GM21390 (cell line): ENCODE data around the gene SLC25A42.
A peak's percentile ranks its signal among the peaks of the same experiment; 100 is the strongest.
"Not testable (repeated sequence)": the region's sequence is repeated elsewhere in the genome, so short reads cannot be mapped to it uniquely, and the experiment has no call there.

Source experiments
- ATAC-seq: cut with Tn5 transposase; IDR thresholded peaks from one replicate; pipeline ENCODE4 v1.9.1; 2021; ENCODE audit not compliant: unreplicated experiment

Gene SLC25A42

DNA sequence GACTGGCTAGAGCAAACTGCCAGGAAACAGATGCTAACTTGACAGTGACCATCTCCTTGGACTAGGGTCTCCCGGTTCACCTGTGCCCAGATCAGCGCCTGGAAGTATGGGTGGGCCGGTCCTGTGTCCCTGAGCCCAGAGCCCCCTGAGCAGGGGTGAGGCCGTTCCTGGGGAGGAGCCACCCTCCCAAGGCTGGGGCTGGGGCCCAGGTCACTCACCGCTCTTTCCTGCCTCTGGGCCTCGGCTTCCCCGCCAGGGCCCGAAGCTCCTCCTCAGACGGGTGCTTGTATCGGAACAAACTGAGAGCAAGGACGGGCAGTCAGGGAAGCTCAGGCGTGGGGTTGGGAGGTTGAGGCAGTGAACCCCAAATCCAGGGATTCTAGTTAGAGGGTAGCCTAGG lies 69.1 kb downstream of the SLC25A42 start:
- no peak for ATAC-seq

DNA sequence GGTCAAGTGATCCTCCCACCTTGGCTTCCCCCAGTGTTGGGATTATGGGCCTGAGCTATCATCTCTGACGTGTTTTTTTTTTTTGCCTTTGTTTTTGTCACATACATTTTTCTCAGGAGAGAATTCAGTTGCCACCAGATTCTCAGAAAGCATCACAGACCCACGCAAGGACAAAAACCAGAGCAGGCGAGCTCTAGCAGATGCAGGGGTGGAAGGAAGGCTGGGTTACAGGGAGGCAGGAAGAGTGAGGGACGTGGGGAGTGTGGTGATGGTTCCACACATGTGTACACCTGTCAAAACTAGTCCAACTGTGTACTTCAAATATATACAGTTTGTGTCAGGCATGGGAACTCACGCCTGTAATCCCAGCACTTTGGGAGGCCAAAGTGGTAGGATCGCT lies 70.2 kb downstream of the SLC25A42 start:
- no peak for ATAC-seq

DNA sequence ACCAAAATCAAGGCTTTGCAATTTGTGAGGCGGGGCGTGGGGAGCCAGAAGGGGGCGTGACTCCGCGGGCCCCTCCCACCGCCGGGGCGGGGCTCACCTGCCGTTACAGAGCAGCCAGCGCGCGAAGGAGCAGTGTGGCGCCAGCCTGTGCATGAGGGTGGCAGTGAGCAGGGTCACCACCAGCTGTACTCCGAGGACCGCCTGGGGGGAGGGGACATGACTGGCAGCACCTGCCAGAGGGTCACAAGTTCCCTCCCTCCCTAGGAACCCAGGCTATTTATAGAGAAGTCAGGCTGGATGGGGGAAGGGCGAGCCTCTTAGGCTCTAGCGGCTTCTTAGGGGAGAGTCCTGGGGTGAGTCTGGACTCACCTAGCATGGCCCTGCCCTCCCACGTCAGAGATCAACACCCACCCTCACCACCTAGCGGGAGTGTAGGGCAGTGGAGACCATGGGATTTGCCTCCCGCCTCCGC lies 70.9 kb downstream of the SLC25A42 start:
- no peak for ATAC-seq

DNA sequence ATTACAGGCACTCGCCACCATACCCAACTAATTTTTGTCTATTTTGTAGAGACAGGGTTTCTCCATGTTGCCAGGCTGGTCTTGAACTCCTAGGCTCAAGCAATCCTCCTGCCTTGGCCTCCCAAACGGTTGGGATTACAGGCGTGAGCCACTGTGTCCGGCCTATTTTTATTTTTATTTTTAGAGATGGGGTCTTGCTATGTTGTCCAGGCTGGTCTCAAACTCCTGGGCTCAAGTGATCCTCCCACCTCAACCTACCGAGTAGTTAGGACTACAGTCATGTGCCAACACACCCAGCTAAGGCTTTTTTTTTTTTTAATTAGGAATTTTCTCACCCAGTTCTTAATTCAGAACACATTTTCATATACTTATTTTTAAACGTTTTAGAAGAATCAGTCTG lies 71.9 kb downstream of the SLC25A42 start:
- ATAC-seq: not testable (repeated sequence)

DNA sequence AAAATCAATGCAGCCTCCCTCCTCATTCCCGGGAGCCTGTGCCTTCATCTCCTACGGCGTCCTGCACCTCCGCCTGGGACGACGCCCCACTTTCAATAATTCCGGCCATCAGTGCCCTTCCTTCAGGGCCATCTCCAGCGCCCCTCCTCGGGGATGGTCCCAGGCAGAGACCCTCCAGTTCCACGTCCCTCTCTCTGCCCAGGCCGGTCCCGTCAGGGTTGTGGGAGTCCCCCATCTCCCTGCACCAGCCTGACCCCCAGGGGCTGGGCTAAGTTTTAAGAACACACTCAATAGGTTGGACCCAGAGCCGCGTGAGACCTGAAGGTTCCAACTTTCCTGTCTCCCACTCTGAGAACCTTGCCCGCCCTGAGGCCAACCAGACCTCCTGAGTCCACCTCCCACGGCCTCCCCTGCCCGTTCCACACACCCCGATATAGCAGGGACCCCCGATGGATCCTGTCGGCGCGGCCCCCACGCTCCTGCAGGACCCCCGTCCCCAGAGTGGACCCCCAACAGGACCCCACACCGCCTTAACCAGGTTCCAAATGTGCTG lies 73.8 kb downstream of the SLC25A42 start:
- no peak for ATAC-seq

DNA sequence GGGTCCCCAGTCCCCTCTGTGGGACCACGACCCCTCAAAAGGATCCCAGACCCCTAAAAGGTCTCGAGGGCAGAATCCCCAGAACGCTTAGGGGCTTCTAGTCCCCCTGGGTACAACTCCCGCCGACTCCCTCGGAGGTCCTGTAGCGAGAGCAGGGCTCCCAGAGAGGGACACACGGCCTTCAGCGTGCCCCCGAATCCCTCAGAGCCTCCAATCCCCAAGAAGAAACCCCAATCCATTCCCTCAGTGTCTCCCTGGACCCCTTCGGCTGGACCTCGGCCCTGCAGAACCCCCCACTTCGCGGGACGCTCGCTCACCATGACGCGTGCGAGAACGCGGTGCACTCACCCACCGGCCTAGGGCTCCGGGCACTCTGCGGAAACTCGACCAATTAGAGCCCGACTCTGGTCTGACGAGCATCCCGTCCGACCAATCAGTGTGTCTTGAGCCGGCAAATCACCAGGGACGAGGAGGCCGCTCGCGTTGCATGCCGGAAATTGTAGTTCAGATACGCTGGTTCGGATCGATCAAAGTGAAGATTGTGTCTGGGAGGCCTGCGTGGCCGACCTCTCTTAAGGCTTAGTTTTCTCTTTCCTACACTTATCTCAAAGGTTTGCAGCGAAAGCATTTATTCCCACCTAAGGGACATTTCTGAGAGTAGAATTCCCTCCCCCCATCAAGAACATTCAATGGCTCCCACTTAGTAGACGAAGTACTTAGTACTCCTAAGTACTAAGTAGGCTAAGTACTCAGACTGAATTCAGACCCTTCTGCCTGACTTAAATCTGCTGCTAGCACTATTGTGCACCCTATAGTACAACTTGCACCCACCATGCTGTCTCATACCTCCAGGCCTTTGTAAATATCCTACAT lies 74.6 kb downstream of the SLC25A42 start, which contains the start of gene TMEM161A:
Gene TMEM161A, minus strand, starts transcription at position 370 of the 873 bp plus-strand sequence. Its CDS starts 50 bp downstream, at position 320.
- ATAC-seq: peak; percentile 97

DNA sequence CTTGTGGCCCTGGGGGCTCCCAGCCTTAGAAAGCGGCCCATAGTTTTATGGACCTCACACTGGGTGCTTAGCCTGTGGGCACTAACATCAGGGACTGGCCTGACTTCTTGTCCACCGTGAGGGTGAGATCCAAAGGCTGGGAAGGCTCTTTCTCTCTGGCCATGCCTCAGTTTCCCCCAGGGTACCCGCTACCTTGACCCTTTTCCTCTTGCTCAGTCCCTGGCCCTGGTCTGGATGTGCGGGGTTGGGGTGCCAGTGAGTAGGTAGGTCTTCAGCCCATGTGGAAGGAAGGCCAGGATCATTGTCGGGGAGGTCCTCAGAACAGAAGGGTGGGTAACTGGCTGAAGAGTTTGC lies 76.1 kb downstream of the SLC25A42 start:
- ATAC-seq: no peak

DNA sequence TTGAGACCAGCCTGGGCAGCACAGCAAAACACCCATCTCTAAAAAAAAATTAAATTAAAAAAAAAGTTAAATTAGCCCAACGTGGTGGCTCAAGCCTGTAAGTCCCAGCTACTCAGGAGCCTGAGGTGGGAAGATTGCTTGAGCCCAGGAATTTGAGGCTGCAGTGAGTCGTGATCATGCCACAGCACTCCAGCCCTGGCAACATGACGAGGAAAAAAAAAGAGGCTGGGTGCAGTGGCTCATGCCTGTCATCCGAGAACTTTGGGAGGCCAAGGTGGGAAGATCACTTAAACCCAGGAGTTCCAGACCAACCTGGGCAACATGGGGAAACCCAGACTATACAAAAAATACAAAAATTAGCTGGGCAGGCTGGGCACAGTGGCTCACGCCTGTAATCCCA lies 76.7 kb downstream of the SLC25A42 start:
- ATAC-seq: no peak

DNA sequence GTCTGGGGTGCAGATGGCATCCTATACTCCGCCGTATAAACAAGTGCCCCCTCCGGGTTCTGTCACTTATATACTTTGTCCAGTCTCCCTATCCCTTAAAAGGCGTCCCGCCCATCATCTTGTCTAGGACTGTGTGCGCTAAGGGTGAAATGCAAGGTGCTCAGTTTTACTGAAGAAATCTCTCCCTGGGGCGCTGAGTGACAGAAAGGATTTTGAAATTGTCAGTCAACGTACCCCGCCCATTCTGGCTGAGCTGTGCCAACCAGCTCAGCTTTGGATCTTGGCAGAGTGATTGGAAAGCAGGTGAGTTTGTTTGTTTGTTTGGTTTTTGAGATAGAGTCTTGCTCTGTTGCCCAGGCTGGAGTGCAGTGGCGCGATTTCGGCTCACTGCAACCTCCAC lies 78.6 kb downstream of the SLC25A42 start:
- ATAC-seq: no peak

DNA sequence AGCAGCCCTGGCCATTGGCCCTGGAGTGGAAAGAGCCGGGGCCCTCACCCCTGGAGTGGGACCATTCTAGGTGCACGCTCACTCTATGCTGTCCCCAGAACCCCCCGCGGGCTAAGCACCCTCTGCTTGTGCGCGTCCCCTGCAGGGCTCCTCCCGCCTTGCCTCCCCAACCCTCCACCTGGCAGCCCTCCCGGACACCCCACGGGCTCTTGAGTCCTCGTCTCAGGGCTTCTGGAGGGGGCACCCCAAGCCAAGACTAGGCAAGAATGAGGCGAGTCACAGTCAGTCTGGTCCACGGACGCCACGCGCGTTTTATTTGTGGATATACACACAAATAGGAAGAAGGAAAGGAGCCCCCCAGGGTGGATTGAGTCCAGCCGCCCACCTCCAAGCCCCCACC lies 81.5 kb downstream of the SLC25A42 start:
- ATAC-seq: no peak

DNA sequence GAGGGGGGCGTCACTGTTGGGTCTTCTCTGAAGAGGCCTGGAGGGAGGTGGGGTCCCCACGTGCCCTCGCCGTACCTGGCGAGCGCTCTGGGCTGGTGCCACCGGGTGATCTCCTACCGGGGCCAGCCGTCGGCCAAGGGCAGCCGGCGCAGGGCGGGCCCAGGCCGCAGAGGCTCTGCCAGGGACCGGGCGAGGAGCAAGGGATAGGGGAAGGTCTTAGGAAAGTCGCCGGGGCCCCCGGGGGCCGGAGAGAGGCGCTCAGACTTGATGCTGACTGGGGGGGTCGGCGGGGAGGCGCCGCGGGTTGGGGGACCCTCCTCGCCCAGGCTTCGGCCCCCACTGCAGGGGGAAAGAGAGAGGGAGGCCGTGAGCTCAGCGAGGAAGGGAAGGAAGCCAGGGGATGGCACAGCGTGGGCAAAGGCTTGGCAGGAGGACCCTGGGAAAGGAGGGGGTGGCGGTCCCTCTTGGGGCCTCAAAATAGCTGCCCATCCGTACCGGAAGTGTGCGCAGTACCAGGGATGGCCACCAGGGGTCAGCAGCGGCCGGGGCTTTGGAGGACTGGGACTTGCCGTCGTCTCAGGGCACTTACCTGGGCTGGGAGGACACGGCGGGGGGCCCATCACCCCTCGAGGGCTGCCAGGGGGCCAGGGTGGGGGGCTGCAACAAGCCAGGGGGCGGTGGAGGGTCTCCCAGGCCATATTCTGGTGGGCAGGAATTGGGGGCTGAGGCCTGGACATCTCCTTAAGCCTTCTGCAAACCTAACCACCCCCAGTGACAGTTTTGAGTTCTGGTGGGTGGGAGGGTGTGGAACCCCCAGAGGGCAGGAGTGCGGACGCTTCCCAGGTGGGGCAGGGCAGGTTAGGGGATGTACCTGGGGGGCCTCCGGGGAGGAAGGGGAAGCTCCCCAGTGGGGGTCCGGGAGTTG lies 82.2 kb downstream of the SLC25A42 start:
- ATAC-seq: no peak

DNA sequence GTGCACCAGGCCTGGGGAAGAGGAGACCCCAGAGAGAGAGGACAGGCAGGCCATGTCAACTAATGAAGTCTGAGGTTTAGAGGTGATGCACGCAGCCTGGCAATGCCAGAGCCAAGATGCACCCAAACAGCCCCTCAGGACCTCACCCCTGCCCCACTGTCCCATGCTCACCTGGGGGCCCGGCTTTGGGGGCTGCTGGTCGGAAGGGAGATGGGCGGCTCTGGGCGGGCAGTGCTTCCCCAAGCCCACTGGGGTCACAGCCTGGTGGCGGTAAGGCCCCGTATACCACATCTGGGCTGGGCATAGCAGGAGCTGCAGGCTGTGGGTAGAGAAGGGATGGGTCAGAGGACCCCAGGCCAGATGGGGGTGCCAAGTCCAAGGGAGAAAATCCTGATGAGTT lies 83.1 kb downstream of the SLC25A42 start:
- ATAC-seq: no peak

DNA sequence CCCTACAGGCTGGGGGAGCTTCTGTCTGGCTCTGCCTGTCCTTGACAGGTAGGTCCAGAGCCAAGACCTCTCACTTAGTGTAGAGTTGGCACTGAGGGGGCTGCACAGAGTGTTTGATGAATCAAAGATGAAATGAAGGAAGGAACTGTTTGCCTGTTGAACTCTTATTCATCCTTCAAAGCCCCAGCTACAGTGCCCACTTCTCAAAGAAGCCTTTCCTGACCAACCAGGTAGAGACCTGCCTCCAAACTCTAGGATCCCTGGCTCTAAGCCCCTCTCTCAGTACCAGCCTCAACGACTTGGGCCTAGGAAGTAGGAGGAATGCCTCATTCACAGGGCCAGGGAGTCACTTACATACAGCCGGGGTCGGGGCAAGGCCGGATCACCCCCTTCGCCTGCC lies 83.5 kb downstream of the SLC25A42 start:
- no peak for ATAC-seq

DNA sequence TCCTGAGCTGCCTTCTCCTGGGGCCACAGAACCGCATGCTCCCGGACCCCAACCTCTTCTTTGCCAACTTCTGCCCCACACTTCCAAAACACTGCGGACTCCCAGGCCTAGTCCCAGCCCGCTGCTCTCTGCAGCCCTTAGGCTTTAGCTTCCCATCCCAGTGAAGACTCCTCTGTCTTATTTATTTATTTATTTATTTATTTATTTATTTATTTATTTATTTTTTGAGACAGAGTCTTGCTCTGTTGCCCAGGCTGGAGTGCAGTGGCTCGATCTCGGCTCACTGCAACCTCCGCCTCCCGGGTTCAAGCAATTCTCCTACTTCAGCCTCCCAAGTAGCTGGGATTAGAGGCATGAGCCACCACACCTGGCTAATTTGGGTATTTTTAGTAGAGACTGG lies 84.7 kb downstream of the SLC25A42 start:
- not testable (repeated sequence) for ATAC-seq

DNA sequence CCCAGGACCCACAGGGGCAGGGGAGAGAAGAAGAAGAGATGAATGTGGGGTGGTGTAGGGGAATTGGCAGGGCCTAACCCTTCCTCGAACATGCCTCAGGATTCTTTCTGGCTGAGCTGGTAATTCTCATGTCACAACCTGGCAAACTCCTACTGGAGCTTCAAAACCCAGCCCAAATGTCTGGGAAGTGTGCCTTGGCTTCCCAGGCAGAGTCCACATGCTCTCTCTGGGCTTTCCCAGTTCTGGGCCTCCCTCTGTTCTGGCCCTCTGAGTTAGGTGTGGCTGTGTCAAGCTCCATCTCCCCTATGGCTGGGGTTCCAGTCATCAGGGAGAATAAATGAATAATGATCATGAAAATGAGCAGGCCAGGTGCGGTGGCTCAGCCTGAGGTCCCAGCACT lies 85.6 kb downstream of the SLC25A42 start:
- no peak for ATAC-seq

DNA sequence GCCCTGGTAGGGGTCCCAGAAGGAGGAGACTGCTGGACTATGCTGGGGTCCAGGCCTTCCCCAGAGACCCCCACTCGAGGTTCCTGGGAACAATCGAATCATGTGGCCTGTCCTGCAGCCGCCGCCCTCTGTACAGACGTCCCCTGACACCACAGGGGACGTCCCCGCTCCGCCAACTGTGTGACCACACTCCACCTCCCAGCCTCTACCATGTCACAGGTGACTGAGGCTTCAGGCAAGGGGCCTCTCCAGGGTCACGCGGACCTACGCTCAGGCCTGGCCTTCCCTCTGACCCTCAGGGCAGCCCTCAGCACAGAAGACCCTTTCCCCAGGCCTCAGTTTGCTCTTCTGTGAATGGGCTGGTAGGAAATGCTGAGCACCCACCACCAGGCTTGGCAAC lies 87.6 kb downstream of the SLC25A42 start:
- no peak for ATAC-seq

DNA sequence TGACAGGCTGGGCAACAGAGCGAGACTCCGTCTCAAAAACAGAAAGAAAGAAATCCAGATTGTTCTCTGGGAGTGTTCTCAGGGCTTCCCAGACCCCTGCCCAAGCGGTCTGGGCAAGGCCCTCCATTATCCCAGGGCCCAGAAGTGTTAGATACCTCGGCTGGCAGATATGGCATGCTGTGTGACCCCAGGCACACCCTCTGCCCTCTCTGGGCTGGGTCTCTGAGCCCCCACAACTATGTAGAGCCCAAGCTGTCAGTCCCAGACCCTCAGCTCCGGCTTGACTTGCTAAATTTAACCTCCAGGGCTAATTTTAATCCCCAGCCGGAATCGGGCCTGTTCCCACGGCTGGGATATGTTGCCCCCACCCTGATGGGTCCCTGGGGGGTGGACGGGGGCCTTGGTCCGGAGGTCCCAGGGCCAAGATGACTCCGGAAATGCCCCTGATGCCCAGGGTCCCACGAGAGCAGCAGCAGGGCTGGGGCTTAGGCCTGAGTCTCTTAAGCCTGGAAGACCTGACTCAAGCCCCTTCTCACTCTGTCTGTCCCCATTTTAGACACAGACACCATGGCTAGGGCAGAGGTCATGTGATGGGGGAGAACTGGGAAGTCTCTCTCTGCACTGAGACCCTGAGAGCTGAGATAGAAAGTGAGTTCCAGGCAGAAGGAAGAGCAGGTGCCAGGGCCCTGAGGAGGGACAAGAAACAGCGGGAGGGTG lies 89.0 kb downstream of the SLC25A42 start:
- ATAC-seq: no peak

DNA sequence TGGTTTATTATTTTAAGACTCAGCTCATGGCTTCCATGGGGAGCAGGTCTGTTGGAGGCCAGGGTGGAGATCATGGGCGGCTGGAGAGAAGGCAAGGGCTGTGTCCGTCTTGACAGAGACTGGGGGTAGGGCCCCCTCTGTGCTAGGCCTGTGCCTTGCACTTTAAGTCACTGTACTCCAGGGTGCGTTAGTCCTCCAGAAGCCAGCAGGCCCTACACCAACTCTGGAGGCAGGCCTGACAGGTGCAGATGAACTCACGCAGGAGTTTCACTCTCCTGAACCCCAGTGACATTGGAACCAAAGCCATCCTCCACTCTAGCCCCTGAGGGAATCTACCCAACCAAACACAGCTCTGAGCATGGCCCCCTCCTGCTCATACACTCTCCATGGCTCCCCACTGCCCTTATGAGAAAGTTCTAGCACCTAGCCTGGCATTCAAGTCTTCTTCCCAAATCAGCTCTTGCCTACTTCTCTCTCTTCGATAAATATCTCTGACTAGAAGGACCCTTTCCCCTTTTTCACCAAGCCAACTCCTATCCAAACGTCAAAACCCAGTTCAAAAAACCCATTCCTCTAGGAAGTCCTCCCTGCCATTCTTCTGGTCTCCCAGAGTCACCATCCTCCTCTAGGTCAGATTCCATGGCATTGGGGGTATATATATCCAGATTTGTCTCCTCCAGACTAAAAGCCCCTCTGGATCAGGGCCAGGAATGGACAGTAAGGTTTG lies 91.1 kb downstream of the SLC25A42 start:
- ATAC-seq: no peak

DNA sequence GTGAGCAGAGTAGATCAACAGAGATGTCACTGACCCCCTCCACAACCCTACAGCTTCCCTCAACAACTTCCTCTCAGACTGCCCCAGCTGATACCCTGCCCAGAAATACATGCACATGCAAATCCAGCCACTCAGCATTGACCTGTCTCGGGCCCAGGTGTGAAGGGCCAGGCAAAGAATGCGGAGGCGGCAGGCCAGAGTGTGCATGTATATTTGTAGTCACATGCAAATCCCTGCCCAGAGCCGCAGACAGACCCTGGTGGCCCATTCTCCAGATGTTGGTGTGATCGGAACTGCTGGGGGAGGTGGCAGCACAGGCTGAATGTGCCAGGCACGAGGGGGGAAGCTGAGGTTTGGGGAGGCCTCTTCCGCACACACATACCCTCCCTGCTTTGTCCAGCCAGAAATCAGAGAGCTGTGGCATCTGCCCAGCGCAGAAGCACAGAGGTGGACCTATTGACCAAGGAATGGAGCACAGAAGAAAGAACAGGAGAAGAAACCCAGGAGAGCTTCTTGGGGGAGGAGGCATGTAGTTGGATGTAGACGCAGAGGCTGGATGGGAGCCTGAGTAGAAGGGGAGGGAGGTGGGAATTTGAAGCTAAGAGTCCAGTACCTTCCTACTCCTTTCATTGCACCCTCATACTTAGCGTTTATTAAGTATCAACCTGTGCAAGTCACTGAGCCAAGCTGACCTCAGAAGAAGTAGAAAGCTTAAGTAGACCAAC lies 91.9 kb downstream of the SLC25A42 start:
- peak; percentile 68 for ATAC-seq

DNA sequence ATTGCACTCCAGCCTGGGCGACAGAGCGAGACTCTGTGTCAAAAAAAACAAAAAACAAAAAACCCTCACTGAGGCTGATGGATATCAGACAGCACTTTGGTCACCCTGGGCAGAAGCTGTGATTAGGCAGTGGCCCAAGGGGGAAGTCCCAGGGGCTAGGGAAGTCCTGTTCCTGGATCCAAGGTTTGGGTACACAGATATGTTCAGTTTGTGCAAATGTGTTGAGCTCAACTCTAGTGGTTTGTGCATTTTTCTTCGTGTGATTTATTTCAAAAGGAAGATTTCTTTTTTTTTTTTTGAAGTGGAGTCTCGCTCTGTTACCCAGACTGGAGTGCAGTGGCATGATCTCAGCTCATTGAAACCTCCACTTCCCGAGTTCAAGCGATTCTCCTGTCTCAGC lies 94.0 kb downstream of the SLC25A42 start:
- ATAC-seq: no peak
